Mesothelial cell of epicardium (in vitro differentiated cells): ENCODE measurements around the gene PFKFB2. TPM values are rescaled to one million over a fixed set of nuclear protein-coding genes. Genes with fewer than 3 reads are reported as not detected.

Experiments used
- DNase-seq, 2 experiments: peaks; one replicate each; pipeline ENCODE4 v3.0.0; 2021; ENCODE audit warnings: low spot score in 2 of 2; ENCODE audit not compliant: unreplicated experiment in 2 of 2
- H3K27ac Mint-ChIP-seq: 2 replicates; pipeline ENCODE4 v1.8.0; 2021; ENCODE audit warnings: mixed read lengths
- H3K27me3 Mint-ChIP-seq: 2 replicates; pipeline ENCODE4 v1.8.0; 2021; ENCODE audit warnings: low read depth, mixed read lengths
- H3K36me3 Mint-ChIP-seq: 2 replicates; pipeline ENCODE4 v1.8.0; 2021; ENCODE audit warnings: mixed read lengths
- H3K4me1 Mint-ChIP-seq: 2 replicates; pipeline ENCODE4 v1.8.0; 2021; ENCODE audit warnings: mixed read lengths
- H3K4me3 Mint-ChIP-seq: 2 replicates; pipeline ENCODE4 v1.8.0; 2021; ENCODE audit warnings: mild to moderate bottlenecking, moderate library complexity, mixed read lengths
- H3K9me3 Mint-ChIP-seq: 2 replicates; pipeline ENCODE4 v1.8.0; 2021; ENCODE audit warnings: mixed read lengths
- total RNA-seq: library from RNA; stranded (reverse); gene quantifications from 3 replicates; pipeline ENCODE4 v1.2.1, GENCODE V29; 2021
- TF ChIP-seq, protein P1 (sequence below): fragments of 200-600 bp; sonication (generic); IDR thresholded peaks from one replicate; pipeline ENCODE4 v1.5.0; 2021; ENCODE audit warnings: antibody characterized with exemption; ENCODE audit not compliant: unreplicated experiment

The PFKFB2 gene
- total RNA-seq, 1 donor from 2014 or later, result 12.7 TPM

- no peaks in the 10 kb centered on the region for H3K4me1 Mint-ChIP-seq
- TF ChIP-seq, protein P1, sequence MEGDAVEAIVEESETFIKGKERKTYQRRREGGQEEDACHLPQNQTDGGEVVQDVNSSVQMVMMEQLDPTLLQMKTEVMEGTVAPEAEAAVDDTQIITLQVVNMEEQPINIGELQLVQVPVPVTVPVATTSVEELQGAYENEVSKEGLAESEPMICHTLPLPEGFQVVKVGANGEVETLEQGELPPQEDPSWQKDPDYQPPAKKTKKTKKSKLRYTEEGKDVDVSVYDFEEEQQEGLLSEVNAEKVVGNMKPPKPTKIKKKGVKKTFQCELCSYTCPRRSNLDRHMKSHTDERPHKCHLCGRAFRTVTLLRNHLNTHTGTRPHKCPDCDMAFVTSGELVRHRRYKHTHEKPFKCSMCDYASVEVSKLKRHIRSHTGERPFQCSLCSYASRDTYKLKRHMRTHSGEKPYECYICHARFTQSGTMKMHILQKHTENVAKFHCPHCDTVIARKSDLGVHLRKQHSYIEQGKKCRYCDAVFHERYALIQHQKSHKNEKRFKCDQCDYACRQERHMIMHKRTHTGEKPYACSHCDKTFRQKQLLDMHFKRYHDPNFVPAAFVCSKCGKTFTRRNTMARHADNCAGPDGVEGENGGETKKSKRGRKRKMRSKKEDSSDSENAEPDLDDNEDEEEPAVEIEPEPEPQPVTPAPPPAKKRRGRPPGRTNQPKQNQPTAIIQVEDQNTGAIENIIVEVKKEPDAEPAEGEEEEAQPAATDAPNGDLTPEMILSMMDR, result no peak
- no peaks in the 10 kb centered on the region for H3K9me3 Mint-ChIP-seq
- no peaks in the 10 kb centered on the region for H3K27me3 Mint-ChIP-seq
- H3K27ac Mint-ChIP-seq, result no peak overlapping the region
- H3K36me3 Mint-ChIP-seq, result peaks cover 9% of the 10 kb centered on the region
- no peak for DNase-seq
- no peak overlapping the region for H3K4me3 Mint-ChIP-seq
Observed at GRCh38 chr1:207071426-207071825, 18.4 kb downstream of the PFKFB2 start.

GRCh38 chr1:207072233-207072632 is 19.2 kb downstream of the PFKFB2 start:
- Mint-ChIP-seq H3K36me3 (peaks cover 9% of the 10 kb centered on the region), H3K27me3 (no peaks in the 10 kb centered on the region), H3K4me3 (no peak overlapping the region), H3K4me1 (no peaks in the 10 kb centered on the region), H3K27ac (no peak overlapping the region), H3K9me3 (no peaks in the 10 kb centered on the region)
- DNase-seq, result no peak
- TF ChIP-seq, protein P1, result no peak

- Mint-ChIP-seq H3K4me1 (peaks cover 2% of the 10 kb centered on the region), H3K4me3 (no peak overlapping the region), H3K27me3 (no peaks in the 10 kb centered on the region), H3K36me3 (peaks cover 4% of the 10 kb centered on the region), H3K27ac (no peak overlapping the region), H3K9me3 (no peaks in the 10 kb centered on the region)
- TF ChIP-seq, protein P1, result no peak
- no peak for DNase-seq
Observed at GRCh38 chr1:207073906-207074820, 21.1 kb downstream of the PFKFB2 start.

GRCh38 chr1:207076181-207076955 is 23.3 kb downstream of the PFKFB2 start:
- no peaks in the 10 kb centered on the region for H3K9me3 Mint-ChIP-seq
- no peak overlapping the region for H3K27ac Mint-ChIP-seq
- no peak overlapping the region for H3K4me3 Mint-ChIP-seq
- no peaks in the 10 kb centered on the region for H3K27me3 Mint-ChIP-seq
- peaks cover 2% of the 10 kb centered on the region for H3K4me1 Mint-ChIP-seq
- TF ChIP-seq, protein P1, result no peak
- DNase-seq, result no peak
- H3K36me3 Mint-ChIP-seq, result no peaks in the 10 kb centered on the region

DNA sequence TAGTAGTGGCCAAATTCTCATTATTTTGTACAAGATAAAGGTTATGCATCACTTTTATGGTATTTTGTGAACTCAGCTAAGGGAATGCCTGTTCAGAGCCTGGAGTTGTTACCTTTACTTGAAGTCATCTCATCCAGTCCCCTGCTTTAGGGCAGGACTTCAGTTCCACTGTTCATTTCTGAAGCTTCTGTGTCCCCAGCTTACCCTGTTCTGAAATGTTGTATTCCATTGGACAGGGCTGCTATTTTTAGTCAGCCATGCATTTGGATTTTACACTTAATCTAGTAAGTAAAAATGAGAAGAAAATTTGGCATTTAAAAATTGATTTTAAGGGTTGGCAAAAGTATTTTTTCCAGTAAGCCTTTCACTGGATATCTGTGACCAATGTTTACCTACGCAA is 23.9 kb downstream of the PFKFB2 start:
- no peaks in the 10 kb centered on the region for H3K9me3 Mint-ChIP-seq
- no peaks in the 10 kb centered on the region for H3K27me3 Mint-ChIP-seq
- H3K36me3 Mint-ChIP-seq, result no peaks in the 10 kb centered on the region
- no peak overlapping the region for H3K27ac Mint-ChIP-seq
- DNase-seq, result no peak
- H3K4me3 Mint-ChIP-seq, result no peak overlapping the region
- TF ChIP-seq, protein P1, result no peak
- peaks cover 2% of the 10 kb centered on the region for H3K4me1 Mint-ChIP-seq
